K562 (cell line): ENCODE measurements around the gene ZNF358. TPM values are rescaled to one million over a fixed set of nuclear protein-coding genes. Genes with fewer than 3 reads are reported as not detected.
A peak's percentile ranks its signal among the peaks of the same experiment; 100 is the strongest.

Source experiments
- C11orf30 ChIP-seq: fragments of 450-650 bp; IDR thresholded peaks from 2 replicates; pipeline ENCODE4 v1.6.1; 2016; ENCODE audit warnings: low read depth, mild to moderate bottlenecking
- CBX5 ChIP-seq: IDR thresholded peaks from 2 replicates; pipeline ENCODE4 v1.6.1; 2014; ENCODE audit warnings: low read depth, borderline replicate concordance
- FOXK1 ChIP-seq: sonication (generic); formaldehyde crosslinking; IDR thresholded peaks from 2 replicates; pipeline ENCODE4 v1.8.0; 2022; ENCODE audit warnings: missing genetic modification reagents, mild to moderate bottlenecking, borderline replicate concordance
- KDM5B ChIP-seq: fragments of 200-600 bp; sonication (generic); IDR thresholded peaks from 2 replicates; pipeline ENCODE4 v1.6.1; 2012; ENCODE audit warnings: low read depth, mild to moderate bottlenecking, moderate library complexity, low read length, control low read depth, inconsistent platforms; ENCODE audit not compliant: insufficient replicate concordance
- NFXL1 ChIP-seq: fragments of 450-650 bp; formaldehyde crosslinking; IDR thresholded peaks from 2 replicates; pipeline ENCODE4 v1.4.0; 2021; ENCODE audit warnings: mild to moderate bottlenecking
- NR2C1 ChIP-seq, 2 experiments: fragments of 450-650 bp; IDR thresholded peaks; 2 replicates each; pipeline ENCODE4 v1.6.1; 2017; ENCODE audit warnings: mild to moderate bottlenecking in 2 of 2, antibody characterized with exemption in 1 of 2, inconsistent platforms in 1 of 2, missing compliant biosample characterization in 1 of 2, missing genetic modification characterization in 1 of 2
- PRMT5 ChIP-seq: sonication (generic); formaldehyde crosslinking; IDR thresholded peaks from 2 replicates; pipeline ENCODE4 v1.5.0; 2020; ENCODE audit warnings: missing genetic modification reagents
- PTTG1 ChIP-seq: fragments of 450-650 bp; IDR thresholded peaks from 2 replicates; pipeline ENCODE4 v1.6.1; 2016; ENCODE audit warnings: low read depth, mild to moderate bottlenecking, missing genetic modification characterization, missing compliant biosample characterization
- SIRT6 ChIP-seq: IDR thresholded peaks from one replicate; pipeline ENCODE4 v1.6.1; 2012; ENCODE audit warnings: low read depth, mild to moderate bottlenecking, control low read depth, inconsistent platforms, low read length, moderate library complexity
- SMARCA4 ChIP-seq: fragments of 450-650 bp; IDR thresholded peaks from 2 replicates; pipeline ENCODE4 v1.6.1; 2016
- ZBTB8A ChIP-seq: fragments of 450-650 bp; IDR thresholded peaks from 2 replicates; pipeline ENCODE4 v1.6.1; 2018; ENCODE audit warnings: mild to moderate bottlenecking, moderate library complexity; ENCODE audit not compliant: partially characterized antibody
- ZFP36 ChIP-seq: fragments of 150-350 bp; IDR thresholded peaks from 2 replicates; pipeline ENCODE4 v1.6.1; 2018; ENCODE audit warnings: low read length, low read depth; ENCODE audit not compliant: partially characterized antibody
- ZNF124 ChIP-seq: sonication (generic); formaldehyde crosslinking; IDR thresholded peaks from 2 replicates; pipeline ENCODE4 v1.8.1; 2022; ENCODE audit warnings: missing genetic modification reagents
- ZNF197 ChIP-seq: fragments of 200-800 bp; sonication (Bioruptor generic); IDR thresholded peaks from 2 replicates; pipeline ENCODE4 v1.6.1; 2016; ENCODE audit warnings: low read depth, missing genetic modification characterization, missing compliant biosample characterization
- ZNF24 ChIP-seq: fragments of 450-650 bp; IDR thresholded peaks from 2 replicates; pipeline ENCODE4 v1.6.1; 2016
- ZNF436 ChIP-seq: fragments of 250-450, 450-650 bp; sonication (Bioruptor Pico); formaldehyde crosslinking; IDR thresholded peaks from 2 replicates; pipeline ENCODE4 v1.7.0; 2020; ENCODE audit warnings: mild to moderate bottlenecking
- ZNF507 ChIP-seq: conservative IDR thresholded peaks from 2 replicates; pipeline ENCODE4 v1.6.1; 2017; ENCODE audit warnings: missing genetic modification characterization, missing compliant biosample characterization
- ZNF717 ChIP-seq: fragments of 250-450 bp; sonication (Bioruptor Pico); IDR thresholded peaks from 2 replicates; pipeline ENCODE4 v1.5.0; 2021
- ZNF79 ChIP-seq: fragments of 250-450 bp; sonication (Bioruptor Pico); IDR thresholded peaks from 2 replicates; pipeline ENCODE4 v1.4.0; 2020; ENCODE audit warnings: low read depth, mild to moderate bottlenecking, moderate library complexity
- polyA plus RNA-seq, 8 experiments: library from polyadenylated mRNA; depleted of rRNA in 4 of 8; stranded (reverse) in 5 of 8; unstranded in 3 of 8; fragments of >200 nt; fragmentation: Nextera tagmentation in 2 of 8; fragmentation: Illumina TruSeq in 1 of 8; extraction: Ambion mirVana in 2 of 8; extraction: Trizol in 1 of 8; gene quantifications; 2 replicates each; pipeline versions ENCODE4 v1.2.1 to v1.2.3, GENCODE V29; 2011 to 2014; ENCODE audit warnings: inconsistent platforms in 1 of 8, missing spikeins in 1 of 8
- total RNA-seq, 7 experiments: library from RNA; depleted of rRNA in 6 of 7; stranded (reverse); fragments of >200 nt in 6 of 7; fragmentation: Illumina TruSeq in 2 of 7; extraction: Trizol in 2 of 7; gene quantifications; 2 replicates each; pipeline versions ENCODE4 v1.2.1 to v1.2.3, GENCODE V29; 2011 to 2021; ENCODE audit warnings: low replicate concordance in 1 of 7
- TF ChIP-seq, protein P1 (sequence below), 2 experiments: fragments of 450-650 bp in 1 of 2; sonication (generic) in 1 of 2; formaldehyde crosslinking in 1 of 2; IDR thresholded peaks in 1 of 2; conservative IDR thresholded peaks in 1 of 2; 2 replicates each; pipeline versions ENCODE4 v1.6.1 to v1.8.1; 2016 to 2023; ENCODE audit warnings: mild to moderate bottlenecking in 2 of 2, moderate library complexity in 2 of 2, inconsistent platforms in 1 of 2, missing genetic modification reagents in 1 of 2
- TF ChIP-seq, protein P2 (sequence below), 2 experiments: IDR thresholded peaks; 2 replicates each; pipeline ENCODE4 v1.6.1; 2012; ENCODE audit warnings: improper control_type of control experiment in 2 of 2, low read depth in 2 of 2, low read length in 2 of 2, borderline replicate concordance in 1 of 2
- TF ChIP-seq, protein P3 (sequence below): fragments of 250-450 bp; sonication (Bioruptor Pico); IDR thresholded peaks from 2 replicates; pipeline ENCODE4 v1.9.0; 2021; ENCODE audit warnings: mild to moderate bottlenecking
- TF ChIP-seq, protein P4 (sequence below): fragments of 450-650 bp; IDR thresholded peaks from 2 replicates; pipeline ENCODE4 v1.6.1; 2017; ENCODE audit warnings: antibody characterized with exemption

Gene ZNF358
- total and polyA plus RNA-seq, 9 of the 15 experiments (the other 6 are each of a cell fraction or from before 2014, with no cell fraction given) = 0.04 to 17.2 (median 4.9) TPM

DNA sequence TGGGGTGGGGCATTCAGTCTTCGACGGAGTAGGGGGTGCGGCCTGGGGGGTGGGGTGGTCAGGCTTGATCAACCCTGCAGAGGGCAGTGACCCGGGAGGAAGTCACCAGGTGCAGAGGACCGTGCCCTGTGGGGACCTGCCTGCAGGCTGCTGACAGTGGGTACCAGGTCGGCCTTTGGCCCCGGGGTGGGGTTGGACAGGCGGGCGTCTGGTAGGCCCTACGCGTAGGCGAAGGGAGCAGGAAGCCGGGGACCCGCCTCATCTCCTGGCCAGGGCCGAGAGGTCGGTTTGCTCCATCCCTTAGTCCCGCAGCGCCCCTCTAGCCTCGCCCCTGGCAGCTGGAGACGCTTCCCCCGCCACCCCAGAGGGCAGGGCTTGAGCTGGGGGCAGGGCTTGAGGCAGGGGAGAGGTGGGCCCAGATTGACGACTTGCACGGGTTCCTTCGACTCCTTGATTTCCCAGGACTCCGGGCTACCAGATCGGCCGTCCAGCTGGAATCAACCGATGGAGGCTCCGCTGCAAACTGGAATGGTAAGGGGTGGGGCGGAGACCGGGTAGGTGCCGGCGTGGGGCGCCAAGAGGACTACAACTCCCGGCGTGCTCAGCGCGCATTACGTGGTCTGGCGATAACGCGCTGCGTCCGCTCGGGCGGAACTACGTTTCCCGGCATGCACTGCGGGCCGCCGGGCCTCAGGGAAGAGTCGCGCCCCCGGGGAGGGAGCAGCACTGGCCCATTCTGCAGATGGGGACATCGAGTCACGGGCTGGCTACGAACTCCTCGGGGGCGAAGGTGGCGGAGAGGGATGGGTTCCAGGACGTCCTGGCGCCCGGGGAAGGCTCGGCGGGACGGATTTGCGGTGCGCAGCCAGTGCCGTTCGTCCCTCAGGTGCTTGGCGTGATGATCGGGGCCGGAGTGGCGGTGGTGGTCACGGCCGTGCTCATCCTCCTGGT is 19.4 kb downstream of the ZNF358 start, which contains the start of gene PNPLA6 (continued):
- TF ChIP-seq, protein P1, sequence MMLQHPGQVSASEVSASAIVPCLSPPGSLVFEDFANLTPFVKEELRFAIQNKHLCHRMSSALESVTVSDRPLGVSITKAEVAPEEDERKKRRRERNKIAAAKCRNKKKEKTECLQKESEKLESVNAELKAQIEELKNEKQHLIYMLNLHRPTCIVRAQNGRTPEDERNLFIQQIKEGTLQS (IDR thresholded peaks at IDR 0.05) = no peak; the same call in 1 of the 2 replicates
- TF ChIP-seq, protein P1 (CRISPR knock-in tag; conservative IDR thresholded peaks at IDR 0.05) = no peak
- no peak for TF ChIP-seq ZNF79 (CRISPR knock-in tag)
- TF ChIP-seq ZBTB8A = no peak
- TF ChIP-seq, protein P2, sequence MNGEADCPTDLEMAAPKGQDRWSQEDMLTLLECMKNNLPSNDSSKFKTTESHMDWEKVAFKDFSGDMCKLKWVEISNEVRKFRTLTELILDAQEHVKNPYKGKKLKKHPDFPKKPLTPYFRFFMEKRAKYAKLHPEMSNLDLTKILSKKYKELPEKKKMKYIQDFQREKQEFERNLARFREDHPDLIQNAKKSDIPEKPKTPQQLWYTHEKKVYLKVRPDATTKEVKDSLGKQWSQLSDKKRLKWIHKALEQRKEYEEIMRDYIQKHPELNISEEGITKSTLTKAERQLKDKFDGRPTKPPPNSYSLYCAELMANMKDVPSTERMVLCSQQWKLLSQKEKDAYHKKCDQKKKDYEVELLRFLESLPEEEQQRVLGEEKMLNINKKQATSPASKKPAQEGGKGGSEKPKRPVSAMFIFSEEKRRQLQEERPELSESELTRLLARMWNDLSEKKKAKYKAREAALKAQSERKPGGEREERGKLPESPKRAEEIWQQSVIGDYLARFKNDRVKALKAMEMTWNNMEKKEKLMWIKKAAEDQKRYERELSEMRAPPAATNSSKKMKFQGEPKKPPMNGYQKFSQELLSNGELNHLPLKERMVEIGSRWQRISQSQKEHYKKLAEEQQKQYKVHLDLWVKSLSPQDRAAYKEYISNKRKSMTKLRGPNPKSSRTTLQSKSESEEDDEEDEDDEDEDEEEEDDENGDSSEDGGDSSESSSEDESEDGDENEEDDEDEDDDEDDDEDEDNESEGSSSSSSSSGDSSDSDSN (IDR thresholded peaks at IDR 0.05; ENCODE audit: borderline replicate concordance in 1 of 2, low read depth in 2 of 2, low read length in 2 of 2) = no peak
- TF ChIP-seq PRMT5 (CRISPR knock-in tag) = no peak
- TF ChIP-seq NFXL1 (CRISPR knock-in tag) = no peak
- no peak for TF ChIP-seq ZNF24
- TF ChIP-seq PTTG1 (tag) = no peak
- peak; percentile 89 for TF ChIP-seq ZNF197 (CRISPR knock-in tag)
- TF ChIP-seq SMARCA4 = no peak
- no peak for TF ChIP-seq ZNF436
- TF ChIP-seq, protein P3, sequence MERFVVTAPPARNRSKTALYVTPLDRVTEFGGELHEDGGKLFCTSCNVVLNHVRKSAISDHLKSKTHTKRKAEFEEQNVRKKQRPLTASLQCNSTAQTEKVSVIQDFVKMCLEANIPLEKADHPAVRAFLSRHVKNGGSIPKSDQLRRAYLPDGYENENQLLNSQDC = no peak
- no peak for TF ChIP-seq ZNF507
- TF ChIP-seq NR2C1 (IDR thresholded peaks at IDR 0.05) = peak; percentile 65; the same call in 1 of the 2 replicates
- TF ChIP-seq NR2C1 (tag; IDR thresholded peaks at IDR 0.05) = peak; percentile 90
- peak; percentile 29 for TF ChIP-seq ZFP36
- TF ChIP-seq CBX5 = no peak
- TF ChIP-seq ZNF717 (CRISPR knock-in tag) = no peak
- no peak for TF ChIP-seq C11orf30
- no peak for TF ChIP-seq SIRT6
- TF ChIP-seq, protein P4, sequence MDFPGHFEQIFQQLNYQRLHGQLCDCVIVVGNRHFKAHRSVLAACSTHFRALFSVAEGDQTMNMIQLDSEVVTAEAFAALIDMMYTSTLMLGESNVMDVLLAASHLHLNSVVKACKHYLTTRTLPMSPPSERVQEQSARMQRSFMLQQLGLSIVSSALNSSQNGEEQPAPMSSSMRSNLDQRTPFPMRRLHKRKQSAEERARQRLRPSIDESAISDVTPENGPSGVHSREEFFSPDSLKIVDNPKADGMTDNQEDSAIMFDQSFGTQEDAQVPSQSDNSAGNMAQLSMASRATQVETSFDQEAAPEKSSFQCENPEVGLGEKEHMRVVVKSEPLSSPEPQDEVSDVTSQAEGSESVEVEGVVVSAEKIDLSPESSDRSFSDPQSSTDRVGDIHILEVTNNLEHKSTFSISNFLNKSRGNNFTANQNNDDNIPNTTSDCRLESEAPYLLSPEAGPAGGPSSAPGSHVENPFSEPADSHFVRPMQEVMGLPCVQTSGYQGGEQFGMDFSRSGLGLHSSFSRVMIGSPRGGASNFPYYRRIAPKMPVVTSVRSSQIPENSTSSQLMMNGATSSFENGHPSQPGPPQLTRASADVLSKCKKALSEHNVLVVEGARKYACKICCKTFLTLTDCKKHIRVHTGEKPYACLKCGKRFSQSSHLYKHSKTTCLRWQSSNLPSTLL = no peak
- no peak for TF ChIP-seq FOXK1 (CRISPR knock-in tag)
- no peak for TF ChIP-seq ZNF124
- TF ChIP-seq KDM5B = peak; percentile 67
